DMS 273 (cell line): ENCODE results near the gene NCAPG2.
A peak's percentile ranks its signal among the peaks of the same experiment; 100 is the strongest.

Experiments
- DNase-seq: peaks from one replicate; lab custom pipeline; 2025; ENCODE audit not compliant: unreplicated experiment; lab: John Stamatoyannopoulos, UW

Gene NCAPG2

DNA sequence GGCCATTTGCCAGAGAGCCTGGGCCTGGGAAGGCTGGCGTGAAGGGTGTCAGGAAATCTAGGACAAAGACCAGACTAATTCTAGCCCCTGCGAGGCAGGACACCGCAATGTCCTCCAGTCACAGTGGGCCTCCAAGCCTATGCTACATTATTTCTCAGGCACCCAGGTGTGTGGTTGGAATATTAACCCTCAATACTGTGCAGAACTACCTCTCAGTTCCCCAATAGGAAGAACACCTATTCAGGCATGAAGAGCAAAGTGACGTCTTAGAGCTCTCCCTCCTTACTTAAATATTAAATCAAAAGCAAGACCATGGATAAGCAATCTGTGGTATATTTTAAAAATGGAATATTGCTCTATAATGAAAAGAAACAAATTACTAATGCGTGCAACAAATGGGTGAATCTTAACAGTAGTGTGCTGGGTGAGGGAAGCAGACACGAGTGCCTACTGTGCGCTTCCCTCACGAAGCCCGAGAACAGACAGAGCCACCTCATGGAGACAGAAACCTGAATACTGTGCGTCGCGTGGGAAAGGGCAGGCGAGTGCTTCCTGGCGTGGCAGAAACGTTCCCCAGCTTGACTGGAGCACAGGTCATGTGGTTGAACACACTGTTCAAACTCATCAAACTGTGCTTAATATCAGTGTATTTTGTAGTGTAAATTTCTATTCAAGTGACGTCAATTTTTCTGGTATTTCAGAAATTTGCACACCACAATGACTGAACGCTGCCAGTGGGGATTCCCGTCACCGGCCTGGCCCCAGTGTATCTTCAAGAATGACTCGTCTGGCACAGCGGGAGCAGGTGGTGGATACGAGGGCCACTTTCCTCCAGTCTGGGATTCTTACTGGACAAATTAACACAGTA, 101.5 kb downstream of the NCAPG2 start:
- no peak for DNase-seq

GRCh38 chr7:158602041-158602440, 102.6 kb downstream of the NCAPG2 start:
- DNase-seq, result no peak

GRCh38 chr7:158601090-158601489, 103.5 kb downstream of the NCAPG2 start:
- DNase-seq, result no peak

- peak; percentile 67 for DNase-seq
Observed at GRCh38 chr7:158596745-158597144, 107.9 kb downstream of the NCAPG2 start.

DNA sequence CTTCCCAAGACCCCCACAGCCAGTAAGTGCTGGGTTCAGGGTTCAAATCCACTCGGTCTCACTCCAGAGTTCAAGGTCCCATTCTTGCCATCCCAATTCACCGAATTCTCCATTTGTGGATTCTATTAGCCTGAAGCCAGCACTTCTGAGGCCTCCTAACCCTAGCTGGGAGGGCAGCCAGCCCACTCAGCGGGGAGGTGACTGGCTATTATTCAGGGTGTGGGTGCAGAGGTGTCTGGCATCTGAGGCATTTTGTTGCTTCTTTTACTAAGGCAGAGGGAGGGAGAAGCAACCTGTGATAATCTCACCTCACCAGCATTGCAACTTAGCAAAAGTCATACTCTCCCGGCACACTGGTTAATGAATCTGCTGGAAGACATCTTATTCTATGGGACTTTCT, 108.3 kb downstream of the NCAPG2 start:
- DNase-seq, result peak; percentile 59

- DNase-seq, result no peak
Observed at GRCh38 chr7:158595068-158595467, 109.5 kb downstream of the NCAPG2 start.

- no peak for DNase-seq
Observed at GRCh38 chr7:158592541-158592940, 112.1 kb downstream of the NCAPG2 start.

DNA sequence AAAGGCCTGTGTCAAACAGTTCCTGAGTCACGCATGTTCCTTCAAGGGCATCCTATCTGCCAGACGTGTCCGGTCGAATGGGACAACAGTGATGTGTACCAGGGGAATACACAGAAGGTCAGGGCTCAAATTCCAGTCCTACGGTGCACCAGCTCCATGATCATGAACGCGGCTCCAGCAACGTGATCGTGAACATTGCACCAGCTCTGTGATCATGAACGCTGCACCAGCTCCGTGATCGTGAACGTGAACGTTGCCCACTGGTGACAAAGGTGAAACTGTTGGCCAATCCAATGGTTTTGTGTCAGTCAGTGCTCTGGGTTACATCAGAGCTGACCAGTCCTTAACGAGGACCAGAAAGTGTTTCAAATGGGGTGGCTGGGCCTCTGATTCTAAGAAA, 112.7 kb downstream of the NCAPG2 start:
- DNase-seq, result no peak

DNA sequence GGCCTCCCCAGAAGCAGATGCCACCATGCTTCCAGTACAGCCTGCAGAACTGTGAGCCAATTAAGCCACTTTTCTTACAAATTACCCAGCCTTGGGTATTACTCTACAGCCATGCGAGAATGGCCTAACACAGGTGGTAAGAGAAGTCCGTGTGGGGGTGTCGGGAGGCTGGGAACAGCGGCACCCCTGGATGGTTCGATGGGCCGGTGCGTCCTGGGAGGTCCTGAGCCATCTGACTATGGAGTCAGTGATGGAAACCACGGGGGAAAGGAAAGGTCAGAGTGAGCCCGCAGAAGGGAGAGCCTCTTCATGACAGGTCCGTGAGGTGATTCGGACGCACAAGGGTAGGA, 114.4 kb downstream of the NCAPG2 start:
- DNase-seq, result no peak

DNA sequence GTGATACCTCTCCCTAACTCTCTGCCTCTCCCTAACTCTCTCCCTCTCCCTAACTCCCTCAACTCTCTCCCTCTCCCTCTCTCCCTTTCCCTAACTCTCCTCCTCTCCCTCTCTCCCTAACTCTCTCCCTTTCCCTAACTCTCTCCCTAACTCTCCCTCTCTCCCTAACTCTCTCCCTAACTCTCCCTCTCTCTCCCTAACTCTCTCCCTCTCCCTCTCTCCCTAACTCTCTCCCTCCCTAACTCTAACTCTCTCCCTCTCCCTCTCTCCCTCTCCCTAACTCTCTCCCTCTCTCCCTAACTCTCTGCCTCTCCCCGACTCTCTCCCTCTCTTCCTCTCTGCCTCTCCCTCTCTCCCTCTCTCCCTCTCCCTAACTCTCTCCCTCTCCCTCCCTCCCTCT, 115.0 kb downstream of the NCAPG2 start:
- DNase-seq, result no peak

- DNase-seq, result no peak
Observed at GRCh38 chr7:158588878-158589442, 115.6 kb downstream of the NCAPG2 start.

DNA sequence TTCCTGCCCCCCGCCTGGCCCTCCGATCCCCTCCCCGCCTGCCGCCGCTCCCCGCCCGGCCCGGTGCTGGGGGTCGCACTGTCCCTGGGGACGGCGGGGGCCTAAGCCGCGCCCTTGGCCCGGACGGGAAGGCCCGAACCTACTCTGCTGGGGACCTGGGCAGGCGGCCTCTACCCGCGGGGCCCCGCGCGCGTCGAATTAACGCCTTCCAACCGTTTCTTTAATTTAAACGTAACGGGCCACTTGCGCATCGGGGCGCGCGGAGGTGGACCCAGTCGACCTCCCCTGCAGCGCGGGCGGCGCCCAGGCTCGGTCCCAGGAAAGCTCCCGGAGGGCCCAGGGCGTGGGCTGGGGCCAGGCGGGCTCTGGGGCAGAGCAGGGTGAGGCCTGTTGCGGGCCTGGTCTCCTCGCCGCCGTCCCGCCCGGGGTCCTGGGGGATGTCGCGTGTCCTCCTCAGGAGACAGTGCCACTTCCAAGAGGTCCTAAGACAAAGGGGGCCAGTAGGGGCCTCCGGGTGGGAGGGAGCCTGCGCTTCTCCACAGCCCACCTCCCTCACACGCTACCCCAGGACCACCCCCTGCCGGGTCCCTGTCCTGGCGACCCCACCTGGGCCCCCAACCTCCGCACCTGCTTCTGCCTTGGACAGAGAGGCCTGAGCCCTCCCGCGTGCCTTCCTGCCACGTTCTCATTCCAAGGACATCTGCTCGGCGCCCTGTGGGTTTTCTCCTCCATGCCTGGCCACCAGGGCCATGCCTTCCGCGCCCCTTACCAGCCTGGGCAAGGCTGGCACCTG, 116.3 kb downstream of the NCAPG2 start:
- DNase-seq, result peak; percentile 74

- peak; percentile 95 for DNase-seq
Observed at GRCh38 chr7:158587162-158588084, 117.2 kb downstream of the NCAPG2 start, which contains the start of gene PTPRN2. Gene PTPRN2, minus strand, starts transcription at chr7:158587823.

- DNase-seq, result peak; percentile 50
Observed at GRCh38 chr7:158586499-158587161, 118.0 kb downstream of the NCAPG2 start.

GRCh38 chr7:158585721-158586498, 118.7 kb downstream of the NCAPG2 start:
- DNase-seq, result no peak

DNA sequence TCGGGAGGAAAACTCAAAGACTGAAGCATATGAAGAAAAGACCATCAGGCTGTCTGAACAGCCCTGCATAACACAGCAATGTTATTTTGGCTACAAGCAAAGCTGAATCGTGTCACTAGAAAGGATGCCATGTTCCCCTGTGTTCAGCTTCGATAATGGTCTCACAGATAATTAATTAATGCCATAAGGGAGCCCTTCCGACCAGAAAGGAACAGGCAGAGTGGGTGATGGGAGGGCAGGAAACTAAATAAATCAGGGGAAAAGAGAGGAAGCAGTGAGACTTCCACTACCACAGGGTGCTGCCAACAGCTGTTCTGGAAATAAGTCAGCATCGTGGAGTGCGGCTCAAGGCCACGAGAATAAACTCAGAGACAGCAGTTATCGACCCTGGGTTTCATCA, 120.2 kb downstream of the NCAPG2 start:
- DNase-seq, result no peak

- DNase-seq, result no peak
Observed at GRCh38 chr7:158583810-158584209, 120.8 kb downstream of the NCAPG2 start.

- no peak for DNase-seq
Observed at GRCh38 chr7:158583143-158583542, 121.5 kb downstream of the NCAPG2 start.

DNA sequence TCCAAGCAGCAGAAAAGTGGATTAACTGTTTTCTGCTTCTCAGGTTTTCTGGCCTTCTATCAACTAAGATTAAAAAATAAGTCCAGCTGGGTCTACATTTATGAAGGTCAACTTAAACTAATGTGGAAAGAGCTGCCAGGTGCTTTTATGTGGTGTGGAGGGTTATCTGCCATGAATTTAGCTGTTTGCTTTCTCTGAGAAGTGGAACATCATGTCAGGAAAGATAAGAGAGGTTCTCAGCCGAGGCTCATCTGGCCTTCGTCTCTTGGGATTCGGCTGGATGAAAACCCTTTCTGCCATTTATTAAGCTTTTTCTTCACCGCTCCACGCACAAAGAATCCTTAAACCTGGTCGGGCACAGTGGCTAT, 122.5 kb downstream of the NCAPG2 start:
- DNase-seq, result no peak
